TTC549 (cell line): ENCODE data around the gene MYLK2.

Source experiments
- FAIRE-seq: peaks from 2 replicates; lab custom pipeline; 2012; peaks lifted over from hg19 to GRCh38; lab: Jason Lieb, UNC

The MYLK2 gene

DNA sequence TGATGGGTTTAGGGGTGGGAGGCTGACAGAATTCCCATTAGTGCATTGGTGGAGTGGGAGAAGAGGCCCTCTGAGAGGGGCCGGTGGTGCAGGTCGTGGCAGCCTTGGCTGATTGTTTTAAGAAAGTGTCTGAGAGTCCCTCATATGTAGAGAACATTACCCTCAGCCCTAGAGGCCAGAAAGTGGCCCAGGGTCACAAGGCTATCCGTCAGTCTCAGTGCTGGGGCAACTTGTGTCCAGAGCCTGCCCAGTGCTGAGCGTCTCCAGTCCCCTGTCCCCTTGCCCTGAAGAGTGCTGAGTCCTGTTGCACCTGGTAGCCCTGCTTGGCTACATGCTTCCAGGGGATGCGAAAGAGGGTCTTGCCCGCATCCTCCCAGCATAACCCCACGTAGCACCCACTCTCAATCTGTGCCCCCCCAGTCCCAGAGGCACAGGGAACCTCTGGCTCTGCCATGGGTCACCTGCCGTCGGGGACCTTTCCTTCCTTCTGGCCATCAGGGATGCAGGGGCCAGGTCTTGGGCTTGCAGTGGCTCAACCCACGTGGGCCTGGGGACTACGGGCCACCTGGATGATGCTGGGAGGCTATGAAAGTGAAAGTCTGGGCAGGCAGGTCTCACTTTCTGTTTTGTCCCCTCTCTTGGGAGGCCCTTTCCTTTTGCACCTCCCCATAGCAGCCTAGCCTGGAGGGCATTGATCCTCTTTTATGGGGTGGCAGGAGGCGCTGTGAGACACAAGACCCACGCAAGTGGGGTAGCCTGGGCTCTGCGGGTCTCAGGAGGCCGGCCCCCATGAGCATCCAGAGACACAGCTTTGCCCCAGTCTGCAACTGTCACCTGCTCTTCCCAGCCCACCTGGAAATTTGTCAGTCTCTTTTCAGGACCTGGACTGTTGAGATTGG lies 39.0 kb downstream of the MYLK2 start:
- no peak for FAIRE-seq

DNA sequence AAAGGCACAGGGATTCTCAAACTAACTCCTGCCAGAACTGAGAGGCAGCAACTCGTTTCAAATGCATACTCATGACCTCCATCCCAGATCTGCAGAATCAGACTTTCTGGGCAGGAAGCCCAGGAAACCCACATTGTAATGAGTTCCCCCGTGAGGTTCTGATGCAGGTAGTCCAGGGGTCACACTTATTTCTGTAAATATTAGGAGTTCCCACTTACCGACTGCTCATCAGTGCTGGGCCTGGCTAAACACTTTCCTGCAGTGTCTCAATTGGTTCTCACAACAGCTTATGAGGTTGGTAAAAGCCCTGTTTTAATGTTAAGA lies 39.6 kb downstream of the MYLK2 start:
- no peak for FAIRE-seq

DNA sequence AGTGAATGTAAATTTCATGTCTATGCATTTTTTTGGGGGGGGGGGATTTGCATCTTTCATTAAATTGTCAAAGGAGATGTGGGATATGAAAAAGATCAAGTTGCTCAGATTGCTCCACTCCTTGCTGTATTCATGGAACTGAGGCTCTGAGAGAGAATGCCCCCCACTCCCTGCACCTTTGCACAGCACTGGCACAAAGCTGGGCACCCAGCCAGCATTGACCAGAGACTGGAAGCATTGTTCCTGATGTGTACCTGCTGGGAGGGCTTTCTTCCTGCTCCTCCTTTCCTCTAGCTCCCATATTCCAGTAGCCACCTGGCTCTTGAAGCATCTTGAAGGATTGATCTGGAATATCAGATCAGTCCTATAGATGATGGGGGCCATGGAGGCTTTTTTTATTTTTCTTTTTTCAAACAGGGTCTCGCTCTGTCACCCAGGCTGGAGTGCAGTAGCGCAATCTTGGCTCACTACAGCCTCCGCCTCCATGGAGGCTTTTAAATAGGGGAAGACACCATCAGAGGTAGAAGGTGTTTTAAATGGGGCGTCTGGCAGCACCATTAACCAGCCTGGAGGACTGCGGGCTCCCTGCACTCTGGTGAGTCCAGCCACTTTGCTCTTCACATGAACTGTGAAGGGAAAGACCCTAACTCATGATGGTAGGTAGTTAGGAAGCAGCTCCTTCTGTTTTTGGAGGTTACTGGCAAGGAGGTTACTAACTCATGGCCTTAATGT lies 40.3 kb downstream of the MYLK2 start:
- FAIRE-seq, result no peak

DNA sequence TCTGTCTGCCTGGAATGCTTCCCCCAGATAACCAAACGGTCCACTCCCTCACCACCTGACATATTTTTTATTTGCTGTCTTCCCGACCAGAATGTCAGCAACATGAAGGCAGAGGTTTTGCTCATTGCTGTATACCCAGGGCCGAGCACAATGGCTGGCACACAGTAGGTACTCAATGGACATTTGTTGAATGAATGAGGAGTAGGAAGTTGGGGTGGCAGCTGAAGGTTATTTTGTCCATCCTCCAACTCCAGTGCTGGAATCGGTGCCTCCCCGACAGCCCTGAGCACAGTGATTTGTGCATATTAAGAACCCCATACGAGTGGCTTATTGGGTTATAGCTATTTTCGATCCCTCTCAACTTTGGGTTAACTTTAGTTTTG lies 40.8 kb downstream of the MYLK2 start:
- no peak for FAIRE-seq

DNA sequence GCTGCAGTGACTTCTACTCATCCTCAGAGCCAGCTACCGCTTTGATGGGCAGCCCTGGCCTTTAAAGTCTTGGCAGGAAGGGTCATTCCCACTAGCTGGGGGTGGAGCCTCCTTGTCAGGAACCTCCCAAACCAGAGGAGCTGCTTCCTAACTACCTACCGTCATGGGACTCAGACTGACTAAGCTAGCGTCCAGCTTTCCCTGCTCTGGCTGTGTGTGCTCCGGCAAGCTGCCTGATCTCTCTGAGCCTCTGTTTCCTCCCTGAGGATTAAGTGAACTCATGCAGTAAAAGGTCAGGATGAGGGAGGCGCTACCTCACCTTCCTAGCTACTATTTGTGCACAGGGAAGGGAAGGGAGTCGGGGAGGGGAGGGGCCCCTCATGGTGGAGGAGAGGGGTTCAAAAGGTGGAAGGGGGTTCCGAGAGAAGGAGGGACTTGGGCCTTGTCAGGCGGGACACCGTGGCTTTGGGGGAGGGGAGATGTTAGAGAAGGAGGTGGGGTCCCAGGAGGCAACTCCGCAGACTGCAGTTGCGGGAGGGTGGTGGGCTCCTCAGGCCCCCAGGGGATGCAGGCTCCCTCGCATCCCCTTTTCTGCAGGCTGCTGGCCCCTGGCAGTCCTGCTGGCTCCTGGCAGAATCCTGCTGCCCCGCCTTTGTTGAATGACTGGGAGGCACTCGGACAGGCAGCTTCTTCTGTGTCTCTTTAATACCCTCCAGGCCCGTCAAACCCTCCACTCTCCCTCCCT lies 41.4 kb downstream of the MYLK2 start:
- FAIRE-seq, result no peak

DNA sequence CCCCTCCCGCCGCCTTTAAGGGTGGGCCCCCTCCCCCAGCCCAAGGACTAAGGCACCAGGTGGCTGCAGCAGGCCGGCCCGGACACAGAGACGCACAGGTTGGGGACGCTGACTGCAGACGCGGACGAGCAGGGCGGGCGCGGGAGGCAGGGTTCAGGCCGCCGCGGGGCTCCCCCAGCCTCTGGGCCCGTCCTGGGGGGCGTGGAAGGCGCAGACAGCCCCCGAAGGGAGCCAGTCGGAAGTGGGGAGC lies 41.9 kb downstream of the MYLK2 start:
- no peak for FAIRE-seq

DNA sequence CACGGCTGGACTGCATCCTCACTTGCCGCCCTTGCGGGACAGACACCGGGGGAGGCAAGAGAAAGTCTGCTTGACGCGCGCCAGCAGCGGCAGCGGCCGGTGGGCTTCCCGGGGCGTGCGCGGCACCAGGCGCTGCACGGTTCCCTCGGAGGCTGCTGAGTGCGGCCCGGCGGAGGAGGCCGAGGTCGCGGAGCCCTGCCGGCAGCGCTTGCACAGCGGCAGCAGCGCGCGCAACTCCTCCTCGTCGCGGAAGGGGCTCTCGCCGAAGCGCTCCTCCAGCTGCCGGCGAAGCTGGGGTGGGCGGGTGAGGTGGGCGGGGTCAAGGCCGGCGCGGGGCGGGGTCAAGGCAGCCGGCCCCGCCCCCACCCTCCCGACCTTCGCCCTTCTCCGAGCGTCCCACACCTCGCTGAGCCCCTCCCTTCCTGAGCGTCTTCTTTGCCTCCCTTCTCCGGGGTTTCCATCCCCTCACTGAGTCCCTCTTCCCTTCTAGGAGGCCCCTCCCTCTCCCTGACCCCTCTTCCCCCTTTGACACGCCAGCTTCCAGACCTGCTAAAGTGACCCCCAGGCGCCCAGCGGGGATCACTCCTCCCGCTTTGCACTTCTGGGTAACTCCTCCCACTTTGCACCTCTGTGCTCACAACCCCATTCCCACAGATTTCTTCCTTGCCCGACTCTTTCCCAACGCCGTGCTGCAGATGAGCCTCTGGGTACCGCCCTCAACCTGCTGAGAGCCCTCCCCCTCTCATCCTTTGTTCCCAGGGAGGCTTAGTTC lies 42.4 kb downstream of the MYLK2 start:
- FAIRE-seq, result no peak

DNA sequence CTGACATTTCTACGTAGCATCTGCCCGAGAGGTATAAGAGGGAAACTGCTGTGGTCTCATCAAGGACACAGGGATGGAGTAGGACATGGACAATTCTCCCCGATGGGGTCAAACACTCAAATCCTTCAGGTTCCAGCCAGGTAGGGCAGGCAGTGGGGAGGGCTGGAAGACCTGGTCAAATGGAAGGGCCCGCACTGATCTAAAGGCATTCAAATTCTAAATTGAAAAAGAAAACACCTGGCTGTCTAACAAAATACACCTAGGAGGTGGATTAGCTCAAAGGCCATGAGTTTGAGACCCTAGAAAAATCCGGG lies 43.0 kb downstream of the MYLK2 start:
- FAIRE-seq, result no peak

DNA sequence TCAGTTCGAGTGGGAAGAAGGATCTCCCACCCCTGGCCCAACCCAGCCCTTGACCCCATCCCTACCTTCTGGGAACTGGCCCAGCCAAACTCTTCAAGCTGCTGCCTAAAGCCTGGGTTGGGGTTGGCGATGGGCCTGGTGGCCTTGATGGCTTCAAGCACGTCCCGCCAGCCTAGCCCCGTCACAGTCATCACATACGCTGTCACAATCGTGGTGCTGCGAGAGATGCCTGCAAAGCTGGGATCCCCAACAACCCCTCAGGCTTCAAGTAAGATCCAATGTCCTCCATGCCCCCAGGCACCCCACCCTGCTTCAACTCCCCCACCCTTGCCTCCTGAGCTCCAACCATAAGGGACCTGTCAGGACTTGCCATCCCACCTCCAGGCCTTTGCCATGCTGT lies 43.4 kb downstream of the MYLK2 start:
- FAIRE-seq, result no peak

DNA sequence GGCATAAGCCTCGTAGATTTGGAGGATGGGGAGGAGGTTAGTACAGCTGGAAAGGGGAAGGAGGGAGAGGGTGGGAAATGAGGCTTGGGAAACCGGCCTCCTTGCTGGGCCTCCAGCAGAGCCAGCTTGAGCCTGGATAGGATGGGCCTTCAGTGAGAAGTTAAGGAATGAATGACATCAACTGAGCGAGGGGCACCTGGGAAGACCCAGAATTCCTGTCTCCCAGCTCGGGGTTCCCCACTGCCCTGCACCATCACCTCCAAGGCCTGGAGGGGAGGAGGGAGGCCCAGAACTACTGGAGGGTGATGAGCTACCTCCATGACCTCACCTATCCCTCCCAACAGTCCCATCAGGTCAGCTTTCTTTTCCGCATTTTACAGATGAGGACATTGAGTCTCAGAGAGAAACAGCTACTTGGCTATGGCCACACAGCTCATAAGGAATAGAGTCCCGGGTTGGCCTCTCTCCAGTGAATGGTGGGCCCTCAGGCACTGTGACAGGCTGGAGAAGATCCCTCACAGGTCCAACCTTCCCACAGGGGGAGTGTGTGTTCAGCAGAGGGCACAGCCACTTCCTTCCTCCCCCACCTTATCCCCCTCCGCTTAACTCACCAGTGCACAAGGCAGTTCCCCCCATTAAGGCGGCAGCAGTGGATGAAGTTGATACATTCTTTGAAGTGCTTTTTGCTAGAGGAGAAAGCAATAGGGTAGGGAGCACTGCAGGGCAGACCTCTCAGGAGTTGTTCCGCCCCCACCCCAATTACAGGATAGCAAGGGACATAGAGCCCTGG lies 44.3 kb downstream of the MYLK2 start:
- FAIRE-seq, result no peak

DNA sequence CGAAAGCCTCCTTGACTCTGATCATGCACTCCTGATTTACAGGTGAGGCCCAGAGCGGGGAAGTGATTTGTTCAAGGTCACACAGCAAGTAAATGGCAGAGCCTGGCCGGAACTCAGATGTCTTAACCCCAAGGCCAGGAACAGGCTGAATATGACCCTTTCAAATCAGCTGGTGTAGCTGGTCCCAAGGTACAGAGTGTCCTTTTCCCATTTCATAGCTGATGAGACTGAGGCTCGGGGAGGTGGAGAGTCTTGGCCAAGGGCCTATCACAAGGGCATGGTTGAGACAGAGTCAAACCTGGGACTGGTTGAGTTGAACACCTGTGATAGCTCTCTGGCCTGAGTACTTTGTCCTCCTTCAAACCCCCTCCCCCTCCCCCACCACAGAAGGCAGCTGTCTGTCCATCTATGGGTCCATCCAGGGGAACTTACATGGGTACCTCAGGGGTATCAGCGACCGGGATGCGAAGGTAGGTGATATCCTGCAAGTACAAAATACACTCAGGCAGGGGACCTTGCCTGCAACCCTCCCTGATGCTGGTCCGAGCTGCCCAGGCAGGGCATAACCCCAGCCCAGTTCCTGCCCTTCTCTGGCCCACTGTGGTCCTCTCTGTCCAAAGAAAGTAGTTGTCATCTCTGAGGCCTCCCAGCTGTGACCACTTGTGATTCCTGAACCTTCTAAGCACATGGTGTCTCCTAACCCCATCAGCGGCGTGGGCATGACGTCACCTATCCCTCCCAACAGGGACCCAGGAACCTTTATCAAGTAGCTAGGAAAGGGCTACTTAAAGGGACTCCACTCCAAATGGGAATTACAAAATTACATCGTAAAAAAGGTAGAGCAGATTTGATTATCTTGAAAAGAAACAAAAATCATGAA lies 45.6 kb downstream of the MYLK2 start:
- no peak for FAIRE-seq

DNA sequence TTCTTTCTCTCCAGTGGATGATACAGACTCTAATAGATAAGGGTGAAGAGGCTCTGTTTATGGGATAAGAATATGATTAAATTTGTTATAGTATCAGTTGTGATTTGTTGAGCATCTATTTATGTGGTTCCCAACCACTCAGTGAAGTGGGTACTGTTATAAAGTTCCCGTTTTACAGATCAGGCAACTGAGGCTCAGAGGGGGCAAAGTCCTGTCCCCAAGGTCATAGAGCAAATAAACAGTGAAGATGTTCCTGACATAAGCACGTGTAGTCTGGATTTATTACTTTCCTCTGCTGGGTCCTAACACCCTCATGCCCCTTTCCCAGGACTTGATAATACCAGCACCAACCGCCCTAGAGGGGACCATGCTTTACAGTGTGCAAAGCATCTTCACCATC lies 47.1 kb downstream of the MYLK2 start:
- FAIRE-seq, result no peak

DNA sequence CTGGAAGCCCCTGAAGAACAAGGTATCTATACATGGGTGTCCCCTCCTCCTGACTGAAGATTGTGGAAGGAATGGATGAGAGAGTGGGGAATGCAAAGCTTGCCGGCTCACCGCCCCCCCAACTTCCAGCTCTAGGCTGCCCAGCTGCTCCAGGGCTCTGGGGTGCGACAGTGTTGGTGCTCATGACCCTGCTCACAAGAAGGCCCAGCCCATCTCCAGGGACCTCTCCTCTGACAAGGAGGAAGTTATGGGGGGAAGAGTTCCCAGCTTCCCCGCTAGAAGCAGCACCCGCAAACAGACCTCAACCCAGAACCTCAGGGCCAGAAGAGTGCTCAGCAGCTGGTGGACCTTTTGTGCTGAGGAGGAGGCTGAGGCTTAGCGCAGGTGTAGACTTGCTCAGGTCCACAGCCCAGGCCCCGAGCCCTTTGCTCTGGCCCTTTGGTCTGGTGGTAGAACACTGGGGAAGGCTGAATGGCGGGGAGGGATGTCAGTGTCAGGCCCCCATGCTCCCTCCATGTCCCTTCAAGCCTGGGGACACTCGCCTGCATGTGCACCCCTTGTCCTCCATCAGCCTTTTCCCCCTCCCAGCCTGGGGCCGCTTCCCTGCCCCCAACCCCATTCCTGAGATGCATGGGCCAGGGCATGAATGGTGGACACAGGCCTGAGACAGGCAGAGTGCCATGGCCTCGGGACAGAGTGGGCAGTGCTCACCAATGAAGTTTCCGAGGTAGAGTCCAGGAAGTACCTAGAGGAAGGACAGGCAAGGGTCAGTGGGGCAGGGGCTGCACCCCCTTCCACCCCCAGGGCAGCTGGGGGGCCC lies 49.9 kb downstream of the MYLK2 start:
- no peak for FAIRE-seq

DNA sequence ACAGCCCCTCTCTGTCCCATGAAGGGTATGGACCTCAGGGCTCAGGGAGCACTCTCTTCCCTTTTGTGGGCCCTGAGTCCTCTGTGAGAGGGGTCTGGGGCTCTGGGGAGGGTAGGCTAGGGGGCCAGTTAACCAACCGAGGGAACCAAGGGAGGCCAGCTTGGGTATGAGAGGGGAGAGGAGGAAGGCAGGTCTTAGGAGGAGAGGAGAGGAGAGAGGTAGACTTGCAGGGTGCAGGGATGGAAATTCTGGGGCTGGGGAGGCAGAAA lies 50.5 kb downstream of the MYLK2 start:
- no peak for FAIRE-seq

DNA sequence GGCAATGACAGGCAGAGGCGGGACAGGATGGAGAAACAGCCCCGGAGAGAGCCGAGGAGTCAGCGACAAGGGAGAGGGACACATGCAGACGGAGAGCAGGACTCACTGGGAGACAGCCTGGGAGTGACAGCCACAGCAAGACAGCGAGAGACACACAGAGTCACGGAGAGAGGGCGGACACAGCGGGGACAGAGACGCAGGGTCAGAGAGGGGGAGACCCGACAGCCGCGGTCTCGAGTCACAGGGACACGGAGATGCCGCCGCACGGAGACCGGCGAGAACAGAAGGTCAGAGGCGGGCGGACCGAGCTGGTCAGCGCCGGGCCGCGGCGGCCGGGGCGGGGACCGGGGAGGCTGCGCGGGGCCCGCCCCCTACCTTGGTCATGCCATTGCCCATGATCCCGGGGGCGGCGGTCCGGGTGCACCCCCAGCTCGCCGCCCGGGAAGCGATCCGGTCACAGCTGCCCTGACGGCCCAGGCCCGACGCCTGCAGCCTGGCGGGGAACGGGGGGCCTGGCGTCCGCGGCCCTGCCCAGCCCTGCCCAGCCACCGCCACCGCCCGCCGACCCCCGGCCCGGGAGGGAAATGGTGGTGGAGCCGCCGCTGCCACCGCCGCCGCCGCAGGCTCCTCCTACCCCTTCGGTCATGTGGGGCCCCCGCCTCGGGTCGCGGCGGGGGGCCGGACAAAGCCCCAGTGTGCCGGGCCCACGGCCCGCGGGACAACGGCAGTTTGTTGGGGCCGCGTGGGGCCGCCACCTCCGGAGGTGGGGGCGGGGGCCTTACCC lies 51.0 kb downstream of the MYLK2 start, which contains the start of the genes DUSP15 and TTLL9:
Gene DUSP15, minus strand, starts transcription at position 586 of the 784 bp plus-strand sequence. Its CDS starts 190 bp downstream, at position 396.
Gene TTLL9, plus strand, starts transcription at position 693 of the 784 bp plus-strand sequence. CDS start 493 bp downstream, outside the sequence.
- no peak for FAIRE-seq

DNA sequence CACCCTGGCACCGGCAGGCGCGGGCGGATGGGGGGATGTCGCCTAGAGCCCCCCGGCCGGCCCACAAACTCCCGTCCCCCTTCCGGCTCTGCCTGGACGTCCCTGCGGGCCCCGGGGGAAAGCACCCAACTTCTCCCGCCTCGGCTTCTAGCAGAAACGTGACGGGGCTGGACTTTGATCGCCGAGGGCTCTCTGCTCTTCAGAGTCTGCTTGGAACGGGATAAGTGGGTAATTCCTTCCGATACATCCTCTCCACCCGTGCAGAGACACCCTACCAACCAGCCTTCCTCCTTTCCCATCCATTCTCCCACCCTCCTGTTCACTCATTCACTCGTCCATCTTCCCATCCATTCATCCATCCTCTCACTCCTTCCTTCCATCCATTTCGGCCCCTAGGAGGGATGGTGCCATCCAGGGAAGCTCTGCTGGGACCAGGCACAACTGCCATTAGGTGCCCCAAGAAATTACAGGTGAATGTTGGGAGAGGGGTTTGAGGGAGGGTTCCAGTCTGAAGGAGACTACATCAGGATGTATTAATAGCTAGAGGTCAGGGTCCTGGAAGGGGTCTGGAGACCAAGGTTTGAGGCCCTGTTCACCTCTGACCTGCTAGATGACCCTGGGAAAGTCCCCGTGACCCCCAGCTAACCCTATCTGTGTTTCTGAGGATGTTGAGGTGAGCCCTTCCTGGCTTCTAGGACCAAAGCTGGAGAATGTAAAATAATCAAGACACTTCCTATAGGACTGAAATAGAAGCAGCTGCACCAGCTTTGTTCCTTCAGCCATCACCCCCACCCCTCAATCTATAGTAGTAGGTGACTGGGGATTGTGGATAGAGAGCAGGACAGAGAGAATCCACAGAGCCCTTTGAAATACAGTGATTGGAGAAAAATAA lies 51.8 kb downstream of the MYLK2 start:
- no peak for FAIRE-seq

DNA sequence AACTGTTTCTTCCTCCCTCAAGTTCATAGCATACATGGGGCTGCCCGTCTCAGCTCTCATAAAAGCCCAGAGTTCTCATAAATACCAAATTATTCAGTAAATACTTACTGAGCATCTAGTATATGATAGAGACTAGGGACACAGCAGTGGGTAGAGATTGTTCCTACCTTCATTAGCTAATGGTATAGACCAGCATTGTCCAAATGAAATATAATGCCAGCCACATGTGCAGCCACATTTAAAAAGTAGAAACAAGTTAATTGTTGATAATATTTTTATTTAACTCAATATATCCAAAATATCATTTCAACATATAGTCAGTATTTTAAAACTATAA lies 52.4 kb downstream of the MYLK2 start:
- no peak for FAIRE-seq

DNA sequence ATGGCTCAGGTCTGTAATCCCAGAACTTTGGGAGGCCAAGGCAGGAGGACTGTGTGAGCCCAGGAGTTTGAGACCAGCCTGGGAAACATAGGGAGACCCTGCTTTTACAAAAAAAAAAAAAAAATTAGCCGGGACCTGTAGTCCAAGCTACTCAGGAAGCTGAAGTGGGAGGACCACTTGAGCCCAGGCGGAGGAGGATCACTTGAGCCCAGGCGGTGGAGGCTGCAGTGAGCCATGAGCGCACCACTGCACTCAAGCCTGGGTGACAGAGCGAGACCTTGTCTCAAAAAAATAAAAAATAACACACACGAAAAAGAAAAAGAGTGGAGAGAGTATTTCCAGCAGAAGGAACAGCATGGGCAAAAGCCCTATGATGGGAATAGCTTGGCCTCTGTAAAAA lies 53.2 kb downstream of the MYLK2 start:
- FAIRE-seq, result no peak
